T-helper 1 cell (primary cell): ENCODE measurements around the gene PPAN.

ENCODE experiments used
- DNase-seq, 5 donors: peaks; one replicate each; pipeline ENCODE4 v3.0.0-alpha.2; 2012 to 2020

PPAN gene

DNA sequence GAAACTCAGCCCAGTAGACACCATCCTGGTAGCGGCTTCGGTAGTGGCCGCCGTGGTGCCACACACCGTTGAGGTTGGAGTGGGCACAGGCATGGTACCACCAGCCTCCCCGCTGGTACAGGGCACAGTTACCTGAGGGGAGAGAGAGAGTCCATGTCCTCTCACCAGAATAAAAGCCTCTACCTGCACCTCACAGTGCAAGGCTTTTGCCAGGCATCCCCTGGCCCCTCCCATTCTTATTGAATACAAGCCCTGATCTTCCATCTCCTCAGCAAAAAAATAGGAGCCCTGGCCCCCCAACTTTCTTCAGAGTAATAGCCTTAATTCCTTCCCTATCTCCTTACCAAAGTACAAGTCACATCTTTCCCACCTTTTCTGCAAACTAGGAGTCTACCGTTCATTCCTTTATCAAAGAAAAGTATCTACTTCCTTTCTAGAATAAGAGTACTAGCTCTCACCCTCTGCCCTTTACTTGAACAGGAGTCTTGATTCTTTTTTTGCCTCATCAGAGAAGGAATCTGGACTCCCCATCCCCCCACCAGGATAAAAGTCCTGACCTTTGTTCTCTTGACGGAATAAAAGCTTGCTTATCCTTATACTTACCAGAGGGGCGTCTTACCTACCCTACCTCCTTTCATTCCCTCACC, 13.4 kb upstream of the PPAN start:
- DNase-seq = no peak

GRCh38 chr19:10093295-10094186, 12.6 kb upstream of the PPAN start:
- no peak for DNase-seq

DNA sequence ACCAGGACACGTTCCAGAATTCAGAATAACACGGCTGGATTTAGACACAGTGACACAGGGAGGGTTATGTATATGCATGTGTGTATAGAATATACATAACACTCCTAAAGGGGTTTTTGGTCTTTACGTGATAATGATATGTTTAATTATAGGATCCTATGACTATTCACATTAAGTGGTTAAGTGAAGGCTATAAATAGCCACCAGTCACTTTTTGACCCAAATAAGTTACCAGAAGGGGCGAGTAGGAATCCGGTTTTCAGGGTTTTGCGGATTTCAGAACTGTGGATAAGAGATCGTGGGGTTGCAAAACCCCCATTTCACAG, 10.6 kb upstream of the PPAN start:
- no peak for DNase-seq

DNA sequence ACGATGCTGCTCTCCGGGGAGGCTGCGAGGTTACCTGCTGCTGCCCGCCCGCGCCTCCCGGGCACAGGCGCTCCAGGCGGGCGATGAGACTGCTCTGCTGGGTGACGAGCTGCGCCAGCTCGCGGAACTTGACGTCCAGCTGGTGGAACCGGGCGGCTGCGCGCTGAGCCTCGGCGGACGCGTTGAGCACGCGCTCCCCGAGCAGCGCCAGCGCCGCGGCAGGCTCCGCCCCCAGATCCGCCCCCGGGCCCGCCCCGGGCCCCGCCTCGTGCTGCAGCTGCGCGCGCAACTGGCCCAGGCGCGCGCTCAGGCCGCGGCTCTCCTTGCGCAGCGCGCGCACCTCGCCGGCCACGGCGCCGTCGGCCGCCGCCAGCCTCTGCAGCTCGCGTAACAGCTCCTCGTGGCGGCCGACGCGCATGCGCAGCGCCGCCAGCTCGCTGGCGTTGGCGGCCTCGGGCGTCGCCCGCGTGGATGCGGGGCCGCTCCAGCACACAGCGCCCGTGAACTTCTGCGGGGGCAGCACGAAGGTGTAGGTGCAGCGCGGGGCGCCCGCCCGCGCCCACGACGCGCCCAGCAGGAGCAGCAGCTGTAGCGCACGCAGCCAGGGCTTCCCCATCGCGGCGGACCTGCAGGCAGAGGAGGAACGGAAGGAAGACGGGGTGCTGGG, 10.1 kb upstream of the PPAN start:
- DNase-seq = peak; percentile 80 to 95 (median 84)

DNA sequence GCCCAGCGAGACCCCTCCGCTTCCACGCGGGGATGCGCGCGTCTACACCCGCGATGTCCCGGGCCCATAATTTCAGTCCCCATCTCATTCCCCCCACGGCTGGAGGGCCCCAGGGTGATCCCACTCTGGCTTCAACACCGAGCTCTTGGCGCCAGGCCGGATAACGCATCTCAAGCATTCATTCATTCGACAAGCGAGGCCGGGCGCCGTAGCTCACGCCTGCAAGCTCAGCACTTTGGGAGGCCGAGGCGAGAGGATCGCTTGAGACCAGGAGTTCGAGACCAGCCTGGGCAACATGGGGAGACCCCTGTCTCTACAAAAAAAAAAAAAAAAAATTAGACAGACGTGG, 9.6 kb upstream of the PPAN start:
- DNase-seq = no peak

DNA sequence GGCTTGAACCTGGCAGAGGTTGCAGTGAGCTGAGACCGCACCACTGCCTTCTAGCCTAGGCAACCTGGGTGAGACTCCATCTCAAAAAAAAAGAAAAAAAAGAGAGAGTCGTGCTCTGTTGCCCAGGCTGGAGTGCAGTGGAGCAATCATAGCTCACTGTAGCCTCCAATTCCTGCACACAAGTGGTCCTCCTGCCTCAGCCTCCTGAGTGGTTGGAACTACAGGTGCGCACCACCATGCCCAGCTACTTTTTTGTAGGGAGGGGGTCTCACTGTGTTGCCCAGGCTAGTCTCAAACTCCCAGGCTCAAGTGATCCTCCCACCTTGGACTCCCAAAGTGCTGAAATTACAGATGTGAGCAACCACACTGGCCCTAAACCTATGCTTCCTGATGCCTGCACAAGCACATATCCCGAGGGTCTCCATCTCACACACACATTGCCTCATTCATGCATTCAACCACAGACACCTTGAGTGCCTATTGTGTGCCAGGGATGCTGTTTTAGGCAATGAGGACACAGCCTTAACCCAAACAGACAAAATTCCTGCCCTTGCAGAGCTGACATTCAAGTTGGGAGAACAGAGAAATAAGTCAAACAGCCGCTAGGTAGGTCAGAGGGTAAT, 5.9 kb upstream of the PPAN start:
- DNase-seq = no peak

DNA sequence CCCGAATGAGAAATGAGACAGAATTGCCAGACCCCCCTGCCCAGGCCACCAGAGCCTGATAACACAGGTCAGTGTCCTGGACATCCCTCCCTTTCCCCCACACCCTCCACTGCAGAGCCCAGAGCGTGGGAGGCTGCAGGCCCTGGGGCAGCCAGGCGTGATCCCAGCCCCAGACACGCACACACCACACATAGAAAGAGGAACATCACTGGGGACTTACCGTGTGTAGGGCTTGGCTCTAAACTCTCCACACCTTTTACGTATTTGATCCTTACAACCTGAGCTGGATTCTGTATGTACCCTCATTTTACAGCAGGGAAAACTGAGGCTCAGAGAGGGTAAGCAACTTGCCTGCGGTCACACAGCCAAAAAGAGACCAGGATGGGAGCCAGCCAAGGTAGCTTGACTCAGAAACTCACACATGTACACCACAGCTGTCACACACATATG, 3.4 kb upstream of the PPAN start:
- DNase-seq = no peak

DNA sequence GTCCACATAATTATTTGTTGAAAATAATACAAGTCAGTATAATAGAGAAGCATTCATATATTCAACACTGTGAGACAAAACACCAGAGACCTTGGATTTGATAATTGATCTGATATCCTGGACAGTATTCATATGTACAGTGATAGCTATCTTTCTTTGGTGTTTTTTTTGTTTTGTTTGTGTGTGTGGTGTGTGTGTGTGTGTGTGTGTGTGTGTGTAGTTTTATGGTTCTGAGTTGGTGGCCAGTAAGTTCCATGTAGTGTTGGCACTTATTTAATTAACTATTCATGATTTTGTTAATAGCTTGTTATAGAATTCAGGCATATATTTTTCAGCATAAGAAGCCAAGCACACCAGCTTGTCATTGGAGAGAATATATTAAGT, 2.0 kb upstream of the PPAN start:
- no peak for DNase-seq

DNA sequence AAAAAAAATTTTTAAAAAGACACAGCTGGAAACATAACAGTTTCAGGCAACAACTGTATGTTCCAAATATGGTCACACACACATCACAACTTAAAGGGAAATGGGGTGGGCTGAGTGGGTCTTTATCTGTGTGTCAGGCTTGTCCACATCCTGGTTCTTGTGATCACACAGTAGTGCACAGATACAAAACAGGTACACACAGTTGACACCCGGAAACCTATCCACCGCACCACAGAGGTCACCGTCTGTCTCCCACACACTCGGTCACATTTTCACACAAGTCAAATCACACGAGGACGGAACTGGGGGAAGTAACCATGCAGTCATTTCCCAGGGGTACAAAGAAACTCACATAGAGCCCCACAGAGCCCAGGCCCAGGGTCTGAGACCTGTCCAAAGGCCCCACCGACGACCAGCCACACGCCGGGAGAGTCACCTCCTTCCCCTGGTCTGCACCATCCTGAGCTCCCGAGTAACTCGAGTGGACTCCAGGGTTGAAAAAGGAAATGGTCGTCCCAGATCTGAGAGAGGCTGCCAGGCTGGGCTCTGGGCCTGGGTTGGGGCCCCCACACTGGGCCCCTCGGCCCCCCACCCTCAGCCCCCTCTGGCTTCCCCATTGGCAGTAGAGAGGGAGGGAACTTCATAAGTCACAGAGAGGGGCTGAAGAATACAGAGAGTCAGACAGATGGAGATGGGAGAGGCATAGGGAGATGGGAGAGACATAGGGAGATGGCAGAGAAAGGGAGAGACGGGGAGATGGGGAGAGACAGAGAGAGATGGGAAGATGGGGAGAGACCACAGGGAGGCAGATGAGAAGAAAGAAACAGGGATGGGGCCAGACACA, 1.3 kb upstream of the PPAN start:
- DNase-seq = peak; percentile 66 to 94 (median 69)

GRCh38 chr19:10105509-10106099, 558 bp upstream of the PPAN start:
- peak; percentile 44 to 70 (median 60) for DNase-seq

- DNase-seq = no peak
Observed at GRCh38 chr19:10107254-10107653, 1.1 kb downstream of the PPAN start.

DNA sequence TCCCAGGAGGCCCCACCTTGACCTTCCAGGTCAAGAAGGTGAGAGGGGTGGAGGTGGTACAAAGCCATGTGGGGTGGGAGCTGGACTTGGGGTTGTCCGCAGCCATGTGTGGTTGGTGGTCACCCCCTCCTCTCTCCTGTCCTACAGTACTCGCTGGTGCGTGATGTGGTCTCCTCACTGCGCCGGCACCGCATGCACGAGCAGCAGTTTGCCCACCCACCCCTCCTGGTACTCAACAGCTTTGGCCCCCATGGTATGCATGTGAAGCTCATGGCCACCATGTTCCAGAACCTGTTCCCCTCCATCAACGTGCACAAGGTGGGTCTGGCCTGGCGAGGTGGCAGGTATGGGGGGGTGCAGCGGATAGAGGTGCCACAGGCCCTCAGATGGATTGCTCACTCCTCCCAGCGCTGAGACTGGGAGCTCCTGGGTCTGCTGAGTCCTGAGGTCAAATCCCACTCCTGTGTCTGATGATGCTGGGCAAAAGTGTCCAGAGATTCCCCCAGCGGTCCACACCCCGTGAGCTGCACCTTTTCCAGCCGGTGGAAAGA, 1.7 kb downstream of the PPAN start:
- no peak for DNase-seq

DNA sequence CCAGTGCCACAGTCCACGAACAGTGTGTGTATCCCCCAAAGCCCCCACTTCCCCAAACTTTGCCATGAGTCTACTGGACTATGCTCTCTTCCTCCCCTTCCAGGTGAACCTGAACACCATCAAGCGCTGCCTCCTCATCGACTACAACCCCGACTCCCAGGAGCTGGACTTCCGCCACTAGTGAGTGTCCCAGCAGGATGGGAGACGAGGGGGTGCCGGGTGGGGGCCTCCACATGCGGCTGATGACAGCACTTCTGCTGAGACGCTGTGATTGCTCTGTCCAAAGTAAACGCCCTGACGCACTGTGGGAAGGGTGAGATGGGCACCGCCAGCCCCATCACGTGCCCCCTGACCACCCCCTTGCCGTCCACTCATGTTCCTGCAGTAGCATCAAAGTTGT, 3.4 kb downstream of the PPAN start:
- no peak for DNase-seq

GRCh38 chr19:10110076-10110971, 4.2 kb downstream of the PPAN start:
- DNase-seq = no peak

- no peak for DNase-seq
Observed at GRCh38 chr19:10110972-10111317, 4.8 kb downstream of the PPAN start.

DNA sequence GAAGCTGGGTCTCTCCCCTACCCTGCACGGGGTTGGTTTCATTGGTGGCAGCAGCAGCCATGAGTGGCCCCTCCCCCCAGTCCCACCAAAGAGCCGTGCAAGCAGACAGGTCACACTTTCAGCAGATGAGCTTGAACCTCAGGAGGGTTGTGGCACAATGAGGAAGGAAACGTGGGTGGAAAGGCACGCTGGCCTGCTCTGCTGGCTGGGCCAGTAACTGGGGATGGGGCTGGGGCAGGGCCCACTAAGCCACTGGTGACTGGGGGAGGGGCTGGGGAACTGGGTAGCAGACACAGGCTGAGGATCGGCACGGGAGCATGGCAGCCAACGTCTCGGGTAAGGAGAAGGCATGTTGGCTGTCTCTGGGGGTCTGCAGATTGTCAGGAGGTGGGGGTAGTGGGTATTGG, 5.2 kb downstream of the PPAN start, which contains the start of gene P2RY11:
P2RY11 (plus strand) TSS at position 289 of the 407 bp plus-strand sequence; CDS start at position 318, 29 bp downstream.
- DNase-seq = peak in 1 of 5 donors; percentile 60

DNA sequence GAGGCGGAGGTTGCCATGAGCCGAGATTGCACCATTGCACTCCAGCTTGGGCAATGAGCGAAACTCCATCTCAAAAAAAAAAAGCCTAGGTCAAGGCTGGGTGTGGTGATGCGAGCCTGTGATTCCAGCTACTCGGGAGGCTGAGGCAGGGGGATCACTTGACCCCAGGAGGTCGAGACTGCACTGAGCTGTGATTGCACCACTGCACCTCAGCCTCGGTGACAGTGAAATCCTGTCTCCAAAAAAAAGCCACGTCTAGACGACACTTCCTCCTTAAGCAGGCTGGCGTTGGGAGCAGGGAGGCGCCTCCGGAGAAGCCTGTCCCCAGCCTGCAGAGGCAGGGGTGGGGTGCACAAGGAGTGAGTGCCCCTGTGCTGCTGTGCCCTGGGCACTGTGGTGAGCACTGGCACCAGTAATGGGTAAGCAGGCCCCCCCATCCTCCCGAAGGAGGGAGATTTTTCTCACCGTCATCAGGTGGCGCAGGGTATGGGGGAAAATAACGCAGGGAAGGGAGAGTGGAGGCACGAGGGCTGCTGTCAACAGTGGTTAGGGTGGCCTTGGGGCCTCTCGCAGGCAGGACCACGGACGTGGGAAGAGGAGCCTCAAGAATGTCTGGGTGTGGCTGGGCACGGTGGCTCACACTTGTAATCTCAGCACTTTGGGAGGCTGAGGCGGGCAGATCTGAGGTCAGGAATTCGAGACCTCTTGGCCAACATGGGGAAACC, 6.0 kb downstream of the PPAN start:
- peak in 3 of 5 donors; percentile 45 to 51 (median 49) for DNase-seq

GRCh38 chr19:10112895-10113591, 6.9 kb downstream of the PPAN start:
- peak; percentile 47 to 63 (median 56) for DNase-seq

- DNase-seq = no peak
Observed at GRCh38 chr19:10113592-10113963, 7.4 kb downstream of the PPAN start.
